H1 (cell line): ENCODE data around the gene FOXO1. TPM values are rescaled to one million over a fixed set of nuclear protein-coding genes. Genes with fewer than 3 reads are reported as not detected.

Experiments
- RAD21 ChIP-seq, 2 experiments: IDR thresholded peaks in 1 of 2; conservative IDR thresholded peaks in 1 of 2; 2 replicates each; pipeline ENCODE4 v1.6.1; 2011; ENCODE audit warnings: low read depth in 2 of 2, low read length in 2 of 2, improper control_type of control experiment in 1 of 2, inconsistent platforms in 1 of 2, mild to moderate bottlenecking in 1 of 2, moderate library complexity in 1 of 2
- polyA plus RNA-seq, 7 experiments: library from polyadenylated mRNA; depleted of rRNA in 3 of 7; stranded (reverse) in 5 of 7; unstranded in 2 of 7; fragments of >200 nt in 5 of 7; fragments of 200-250 nt in 2 of 7; gene quantifications; 1 replicate in 5 of 7; 2 replicates in 1 of 7; 4 replicates in 1 of 7; pipeline versions ENCODE4 v1.2.1 to v1.2.3, GENCODE V29; 2011 to 2013; ENCODE audit warnings: missing spikeins in 2 of 7, mixed read lengths in 2 of 7
- total RNA-seq: library from RNA; stranded (reverse); fragmentation: NEBNext Ultra II Directional; extraction: Animal tissue kit (Norgen Biotek cat#: 25700); gene quantifications from 2 replicates; pipeline ENCODE4 v1.2.1, GENCODE V29; 2021
- TF ChIP-seq, protein P1 (sequence below): fragments of 300-600 bp; sonication (generic); IDR thresholded peaks from 2 replicates; pipeline ENCODE4 v1.7.1; 2012; ENCODE audit warnings: low read length, moderate library complexity, mild to moderate bottlenecking, inconsistent platforms; ENCODE audit not compliant: insufficient replicate concordance
- TF ChIP-seq, protein P2 (sequence below), 3 experiments: IDR thresholded peaks; 1 replicate in 2 of 3; 2 replicates in 1 of 3; pipeline versions ENCODE4 v1.5.1 to v1.6.1; 2011; ENCODE audit warnings: low read length in 3 of 3, mild to moderate bottlenecking in 3 of 3, inconsistent platforms in 2 of 3, low read depth in 1 of 3, moderate library complexity in 1 of 3; ENCODE audit not compliant: insufficient read depth in 1 of 3; ENCODE audit errors: control extremely low read depth in 1 of 3

The FOXO1 gene
- total and polyA plus RNA-seq, 2 of the 8 experiments (the other 6 are each of a cell fraction or from before 2014, with no cell fraction given) = 35.3 to 56.9 TPM

DNA sequence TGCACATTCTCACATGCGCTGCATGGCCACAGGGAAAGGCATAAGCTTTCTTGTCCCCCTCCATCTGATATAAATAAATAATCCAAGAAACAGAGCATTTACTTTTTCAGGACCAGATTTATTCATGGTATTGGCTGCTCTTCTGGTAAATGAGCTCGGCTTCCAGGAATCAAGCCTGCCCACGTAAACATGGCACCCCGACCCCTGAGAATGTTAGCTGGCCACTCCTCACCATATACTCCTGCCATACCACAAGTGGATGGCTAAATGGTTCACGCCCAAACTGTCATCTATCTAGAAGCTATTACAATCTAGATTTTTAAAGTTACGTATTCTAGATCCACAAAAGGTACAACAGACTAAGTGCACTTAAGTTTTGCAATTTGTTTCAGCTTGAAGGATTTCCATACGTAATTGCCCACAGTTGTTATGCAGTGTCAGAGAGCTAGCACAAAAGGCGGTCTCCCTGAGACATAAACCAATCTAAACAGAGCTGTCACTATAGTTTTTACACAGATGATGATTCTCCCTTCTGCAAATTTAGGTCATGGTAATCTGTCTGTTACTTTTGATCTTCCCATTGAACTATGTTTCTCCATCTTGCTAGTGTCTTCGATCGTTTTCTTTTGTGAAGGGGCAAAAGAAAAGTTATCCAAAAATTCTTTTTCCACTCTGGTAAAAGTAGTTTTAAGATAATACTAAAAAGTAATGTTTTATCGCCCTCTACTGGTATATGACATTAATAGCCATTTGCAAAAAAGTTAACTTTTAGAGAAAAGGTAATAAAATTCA lies 16.2 kb upstream of the FOXO1 start (continued):
- TF ChIP-seq, protein P1, sequence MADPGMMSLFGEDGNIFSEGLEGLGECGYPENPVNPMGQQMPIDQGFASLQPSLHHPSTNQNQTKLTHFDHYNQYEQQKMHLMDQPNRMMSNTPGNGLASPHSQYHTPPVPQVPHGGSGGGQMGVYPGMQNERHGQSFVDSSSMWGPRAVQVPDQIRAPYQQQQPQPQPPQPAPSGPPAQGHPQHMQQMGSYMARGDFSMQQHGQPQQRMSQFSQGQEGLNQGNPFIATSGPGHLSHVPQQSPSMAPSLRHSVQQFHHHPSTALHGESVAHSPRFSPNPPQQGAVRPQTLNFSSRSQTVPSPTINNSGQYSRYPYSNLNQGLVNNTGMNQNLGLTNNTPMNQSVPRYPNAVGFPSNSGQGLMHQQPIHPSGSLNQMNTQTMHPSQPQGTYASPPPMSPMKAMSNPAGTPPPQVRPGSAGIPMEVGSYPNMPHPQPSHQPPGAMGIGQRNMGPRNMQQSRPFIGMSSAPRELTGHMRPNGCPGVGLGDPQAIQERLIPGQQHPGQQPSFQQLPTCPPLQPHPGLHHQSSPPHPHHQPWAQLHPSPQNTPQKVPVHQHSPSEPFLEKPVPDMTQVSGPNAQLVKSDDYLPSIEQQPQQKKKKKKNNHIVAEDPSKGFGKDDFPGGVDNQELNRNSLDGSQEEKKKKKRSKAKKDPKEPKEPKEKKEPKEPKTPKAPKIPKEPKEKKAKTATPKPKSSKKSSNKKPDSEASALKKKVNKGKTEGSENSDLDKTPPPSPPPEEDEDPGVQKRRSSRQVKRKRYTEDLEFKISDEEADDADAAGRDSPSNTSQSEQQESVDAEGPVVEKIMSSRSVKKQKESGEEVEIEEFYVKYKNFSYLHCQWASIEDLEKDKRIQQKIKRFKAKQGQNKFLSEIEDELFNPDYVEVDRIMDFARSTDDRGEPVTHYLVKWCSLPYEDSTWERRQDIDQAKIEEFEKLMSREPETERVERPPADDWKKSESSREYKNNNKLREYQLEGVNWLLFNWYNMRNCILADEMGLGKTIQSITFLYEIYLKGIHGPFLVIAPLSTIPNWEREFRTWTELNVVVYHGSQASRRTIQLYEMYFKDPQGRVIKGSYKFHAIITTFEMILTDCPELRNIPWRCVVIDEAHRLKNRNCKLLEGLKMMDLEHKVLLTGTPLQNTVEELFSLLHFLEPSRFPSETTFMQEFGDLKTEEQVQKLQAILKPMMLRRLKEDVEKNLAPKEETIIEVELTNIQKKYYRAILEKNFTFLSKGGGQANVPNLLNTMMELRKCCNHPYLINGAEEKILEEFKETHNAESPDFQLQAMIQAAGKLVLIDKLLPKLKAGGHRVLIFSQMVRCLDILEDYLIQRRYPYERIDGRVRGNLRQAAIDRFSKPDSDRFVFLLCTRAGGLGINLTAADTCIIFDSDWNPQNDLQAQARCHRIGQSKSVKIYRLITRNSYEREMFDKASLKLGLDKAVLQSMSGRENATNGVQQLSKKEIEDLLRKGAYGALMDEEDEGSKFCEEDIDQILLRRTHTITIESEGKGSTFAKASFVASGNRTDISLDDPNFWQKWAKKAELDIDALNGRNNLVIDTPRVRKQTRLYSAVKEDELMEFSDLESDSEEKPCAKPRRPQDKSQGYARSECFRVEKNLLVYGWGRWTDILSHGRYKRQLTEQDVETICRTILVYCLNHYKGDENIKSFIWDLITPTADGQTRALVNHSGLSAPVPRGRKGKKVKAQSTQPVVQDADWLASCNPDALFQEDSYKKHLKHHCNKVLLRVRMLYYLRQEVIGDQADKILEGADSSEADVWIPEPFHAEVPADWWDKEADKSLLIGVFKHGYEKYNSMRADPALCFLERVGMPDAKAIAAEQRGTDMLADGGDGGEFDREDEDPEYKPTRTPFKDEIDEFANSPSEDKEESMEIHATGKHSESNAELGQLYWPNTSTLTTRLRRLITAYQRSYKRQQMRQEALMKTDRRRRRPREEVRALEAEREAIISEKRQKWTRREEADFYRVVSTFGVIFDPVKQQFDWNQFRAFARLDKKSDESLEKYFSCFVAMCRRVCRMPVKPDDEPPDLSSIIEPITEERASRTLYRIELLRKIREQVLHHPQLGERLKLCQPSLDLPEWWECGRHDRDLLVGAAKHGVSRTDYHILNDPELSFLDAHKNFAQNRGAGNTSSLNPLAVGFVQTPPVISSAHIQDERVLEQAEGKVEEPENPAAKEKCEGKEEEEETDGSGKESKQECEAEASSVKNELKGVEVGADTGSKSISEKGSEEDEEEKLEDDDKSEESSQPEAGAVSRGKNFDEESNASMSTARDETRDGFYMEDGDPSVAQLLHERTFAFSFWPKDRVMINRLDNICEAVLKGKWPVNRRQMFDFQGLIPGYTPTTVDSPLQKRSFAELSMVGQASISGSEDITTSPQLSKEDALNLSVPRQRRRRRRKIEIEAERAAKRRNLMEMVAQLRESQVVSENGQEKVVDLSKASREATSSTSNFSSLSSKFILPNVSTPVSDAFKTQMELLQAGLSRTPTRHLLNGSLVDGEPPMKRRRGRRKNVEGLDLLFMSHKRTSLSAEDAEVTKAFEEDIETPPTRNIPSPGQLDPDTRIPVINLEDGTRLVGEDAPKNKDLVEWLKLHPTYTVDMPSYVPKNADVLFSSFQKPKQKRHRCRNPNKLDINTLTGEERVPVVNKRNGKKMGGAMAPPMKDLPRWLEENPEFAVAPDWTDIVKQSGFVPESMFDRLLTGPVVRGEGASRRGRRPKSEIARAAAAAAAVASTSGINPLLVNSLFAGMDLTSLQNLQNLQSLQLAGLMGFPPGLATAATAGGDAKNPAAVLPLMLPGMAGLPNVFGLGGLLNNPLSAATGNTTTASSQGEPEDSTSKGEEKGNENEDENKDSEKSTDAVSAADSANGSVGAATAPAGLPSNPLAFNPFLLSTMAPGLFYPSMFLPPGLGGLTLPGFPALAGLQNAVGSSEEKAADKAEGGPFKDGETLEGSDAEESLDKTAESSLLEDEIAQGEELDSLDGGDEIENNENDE = peak; percentile 59
- peak in 1 of 2 experiments; percentile 47; a peak in 3 of 4 replicates for TF ChIP-seq RAD21 (IDR thresholded peaks at IDR 0.05 in 1 of 2, conservative IDR thresholded peaks at IDR 0.05 in 1 of 2; ENCODE audit: low read depth in 2 of 2, low read length in 2 of 2)
- TF ChIP-seq, protein P2, sequence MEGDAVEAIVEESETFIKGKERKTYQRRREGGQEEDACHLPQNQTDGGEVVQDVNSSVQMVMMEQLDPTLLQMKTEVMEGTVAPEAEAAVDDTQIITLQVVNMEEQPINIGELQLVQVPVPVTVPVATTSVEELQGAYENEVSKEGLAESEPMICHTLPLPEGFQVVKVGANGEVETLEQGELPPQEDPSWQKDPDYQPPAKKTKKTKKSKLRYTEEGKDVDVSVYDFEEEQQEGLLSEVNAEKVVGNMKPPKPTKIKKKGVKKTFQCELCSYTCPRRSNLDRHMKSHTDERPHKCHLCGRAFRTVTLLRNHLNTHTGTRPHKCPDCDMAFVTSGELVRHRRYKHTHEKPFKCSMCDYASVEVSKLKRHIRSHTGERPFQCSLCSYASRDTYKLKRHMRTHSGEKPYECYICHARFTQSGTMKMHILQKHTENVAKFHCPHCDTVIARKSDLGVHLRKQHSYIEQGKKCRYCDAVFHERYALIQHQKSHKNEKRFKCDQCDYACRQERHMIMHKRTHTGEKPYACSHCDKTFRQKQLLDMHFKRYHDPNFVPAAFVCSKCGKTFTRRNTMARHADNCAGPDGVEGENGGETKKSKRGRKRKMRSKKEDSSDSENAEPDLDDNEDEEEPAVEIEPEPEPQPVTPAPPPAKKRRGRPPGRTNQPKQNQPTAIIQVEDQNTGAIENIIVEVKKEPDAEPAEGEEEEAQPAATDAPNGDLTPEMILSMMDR (IDR thresholded peaks at IDR 0.05; ENCODE audit: control extremely low read depth in 1 of 3, insufficient read depth in 1 of 3, low read depth in 1 of 3, low read length in 3 of 3) = peak in 1 of 3 experiments; percentile 28; a peak in 1 of 4 replicates
